ENCODE results near the gene LCP2.

- no peak for TF ChIP-seq POLR2A (IDR thresholded peaks at IDR 0.05; ENCODE audit: low read depth, low read length)
- no peak for TF ChIP-seq RAD21 (IDR thresholded peaks at IDR 0.05; ENCODE audit: low read length)
- no peak for TF ChIP-seq CTCF (conservative IDR thresholded peaks at IDR 0.05; ENCODE audit: low read depth, low read length)
- no peak for TF ChIP-seq MAFK (IDR thresholded peaks at IDR 0.05; ENCODE audit: low read depth, low read length)
These were observed 64.2 kb downstream of the LCP2 start for GRCh38 chr5:170233358-170233892.
